Inferior parietal cortex (tissue), 1 donor: ENCODE data around the gene CALCA.
A peak's percentile ranks its signal among the peaks of the same experiment; 100 is the strongest.
"Not testable (repeated sequence)": the region's sequence is repeated elsewhere in the genome, so short reads cannot be mapped to it uniquely, and the experiment has no call there.

ENCODE experiments used
- DNase-seq: peaks from one replicate; pipeline ENCODE4 v3.0.0-alpha.2; 2016; ENCODE audit errors: extremely low spot score

CALCA gene

GRCh38 chr11:14971865-14972580 is at the start of gene CALCA:
Gene CALCA, minus strand, starts transcription at chr11:14972351. Its CDS starts 1,159 bp downstream, at chr11:14971192.
- no peak for DNase-seq

DNA sequence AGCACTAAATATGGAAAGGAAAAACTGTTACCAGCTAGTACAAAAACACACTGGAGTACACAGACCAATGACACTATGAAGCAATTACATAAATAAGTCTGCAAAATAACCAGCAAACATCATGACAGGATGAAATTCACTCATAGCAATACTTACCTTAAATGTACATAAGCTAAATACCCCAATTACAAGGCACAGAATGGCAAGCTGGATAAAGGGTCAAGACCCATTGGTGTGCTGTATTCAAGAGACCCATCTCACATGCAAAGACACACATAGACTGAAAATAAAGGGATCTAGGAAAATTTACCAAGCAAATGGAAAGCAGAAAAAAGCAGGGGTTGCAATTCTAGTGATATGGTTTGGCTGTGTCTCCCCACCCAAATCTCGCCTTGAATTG is 44.0 kb upstream of the CALCA start:
- DNase-seq: no peak

DNA sequence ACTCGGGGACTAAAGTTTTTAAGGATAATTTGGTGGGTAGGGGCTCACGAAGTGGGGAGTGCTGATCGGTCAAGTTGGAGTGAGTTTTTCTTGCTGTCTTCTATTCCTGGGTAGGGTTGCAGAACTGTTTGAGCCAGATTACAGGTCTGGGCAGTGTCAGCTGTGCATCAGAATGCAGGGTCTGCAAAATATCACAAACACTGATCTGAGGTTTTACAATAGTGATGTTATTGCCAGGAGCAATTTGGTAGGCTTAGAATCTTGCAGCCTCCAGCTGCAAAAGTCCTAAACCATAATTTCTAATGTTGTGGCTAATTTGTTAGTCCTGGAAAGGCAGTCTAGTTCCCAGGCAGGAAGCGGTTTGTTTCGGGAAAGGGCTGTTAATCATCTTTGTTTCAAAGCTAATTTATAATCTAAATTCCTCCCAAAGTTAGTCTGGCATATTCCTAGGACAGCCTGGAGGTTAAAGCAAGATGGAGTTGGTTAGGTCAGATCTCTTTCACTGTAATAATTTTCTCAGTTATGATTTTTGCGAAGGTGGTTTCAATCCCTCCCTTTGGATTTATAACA is 39.7 kb upstream of the CALCA start:
- DNase-seq: no peak

DNA sequence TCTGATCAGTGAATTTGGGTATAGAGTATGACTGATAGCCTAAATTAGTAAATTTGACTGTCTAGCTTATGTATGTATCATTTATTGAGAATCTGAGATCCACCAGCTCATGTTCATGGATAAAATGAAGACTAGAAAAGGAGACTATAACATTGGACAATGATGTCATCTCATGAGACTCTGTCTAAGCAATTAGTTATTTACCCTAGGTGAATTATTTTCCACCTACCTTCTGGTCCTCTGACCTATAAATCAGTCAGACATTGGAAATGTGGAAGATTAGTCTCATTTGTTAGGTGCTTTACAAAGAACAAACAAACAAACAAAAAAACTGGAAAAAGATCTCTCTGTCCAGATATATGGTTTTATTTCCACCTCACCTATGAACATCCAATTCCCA is 38.7 kb upstream of the CALCA start:
- DNase-seq: no peak

DNA sequence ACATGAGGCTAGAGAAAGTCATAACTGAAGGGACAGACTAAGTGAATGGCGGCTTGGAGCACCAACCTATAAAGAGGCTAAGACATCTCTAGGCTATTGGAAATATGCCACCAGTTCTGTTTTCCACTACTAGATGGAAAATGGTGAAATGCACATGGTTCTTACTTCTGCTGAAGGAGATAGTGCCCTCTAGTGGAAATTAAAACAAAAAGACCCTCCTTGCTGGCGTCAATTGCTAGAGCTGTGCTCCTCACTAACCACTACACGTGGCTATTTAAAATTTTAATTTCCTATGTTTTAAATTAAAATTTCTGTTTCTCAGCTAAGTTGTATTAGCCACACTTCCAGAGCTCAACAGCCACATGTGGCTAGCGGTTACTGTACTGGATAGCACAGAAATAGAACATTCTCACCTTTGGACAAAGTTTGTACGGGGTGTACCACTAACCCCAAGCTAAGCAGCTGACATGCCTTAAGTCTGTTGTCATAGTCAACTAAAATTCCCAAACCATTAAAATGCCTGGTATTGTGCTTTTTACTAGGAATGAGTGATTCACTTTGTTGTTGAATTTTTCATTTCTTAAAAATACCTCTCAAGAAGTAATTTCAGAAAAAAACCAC is 34.1 kb upstream of the CALCA start:
- no peak for DNase-seq

DNA sequence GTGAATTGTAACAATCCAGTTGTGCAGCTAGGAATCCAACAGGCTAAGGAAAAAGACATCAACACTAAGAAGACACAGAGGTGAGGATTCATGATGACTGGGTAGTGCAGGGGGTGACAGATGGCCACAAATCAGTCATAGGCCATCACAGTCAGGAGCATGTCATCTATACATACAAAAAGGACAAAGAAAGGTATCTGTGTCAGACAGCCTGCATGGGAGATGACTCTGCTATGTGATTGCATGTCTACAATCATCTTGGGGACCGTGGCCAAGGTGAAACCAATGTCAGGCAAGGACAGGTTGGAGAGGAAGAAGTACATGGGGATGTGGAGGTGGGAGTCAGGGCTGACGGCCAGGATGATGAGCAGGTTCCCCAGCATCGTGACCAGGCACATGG is 16.0 kb upstream of the CALCA start:
- DNase-seq: not testable (repeated sequence)

GRCh38 chr11:14981507-14981906 is 9.4 kb upstream of the CALCA start:
- no peak for DNase-seq

DNA sequence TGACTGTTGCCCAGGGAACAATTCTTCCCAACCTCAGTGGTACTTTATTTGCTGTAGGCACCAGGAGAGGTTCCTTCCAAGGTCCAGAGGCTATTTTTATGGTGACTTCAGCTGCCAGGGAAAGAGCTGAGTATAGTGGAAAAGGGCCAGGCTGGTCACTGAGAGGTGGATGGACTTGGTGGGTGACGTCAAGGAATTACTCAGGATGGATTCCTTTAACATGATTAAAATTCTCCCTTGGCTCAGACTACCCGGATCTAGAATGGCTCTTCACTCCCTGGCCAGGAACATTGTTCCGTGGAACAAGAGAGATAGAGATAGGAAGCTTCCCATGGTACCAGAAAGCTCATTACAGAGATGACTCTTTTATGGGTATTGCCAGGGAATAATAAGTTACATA is 8.7 kb upstream of the CALCA start:
- DNase-seq: no peak

DNA sequence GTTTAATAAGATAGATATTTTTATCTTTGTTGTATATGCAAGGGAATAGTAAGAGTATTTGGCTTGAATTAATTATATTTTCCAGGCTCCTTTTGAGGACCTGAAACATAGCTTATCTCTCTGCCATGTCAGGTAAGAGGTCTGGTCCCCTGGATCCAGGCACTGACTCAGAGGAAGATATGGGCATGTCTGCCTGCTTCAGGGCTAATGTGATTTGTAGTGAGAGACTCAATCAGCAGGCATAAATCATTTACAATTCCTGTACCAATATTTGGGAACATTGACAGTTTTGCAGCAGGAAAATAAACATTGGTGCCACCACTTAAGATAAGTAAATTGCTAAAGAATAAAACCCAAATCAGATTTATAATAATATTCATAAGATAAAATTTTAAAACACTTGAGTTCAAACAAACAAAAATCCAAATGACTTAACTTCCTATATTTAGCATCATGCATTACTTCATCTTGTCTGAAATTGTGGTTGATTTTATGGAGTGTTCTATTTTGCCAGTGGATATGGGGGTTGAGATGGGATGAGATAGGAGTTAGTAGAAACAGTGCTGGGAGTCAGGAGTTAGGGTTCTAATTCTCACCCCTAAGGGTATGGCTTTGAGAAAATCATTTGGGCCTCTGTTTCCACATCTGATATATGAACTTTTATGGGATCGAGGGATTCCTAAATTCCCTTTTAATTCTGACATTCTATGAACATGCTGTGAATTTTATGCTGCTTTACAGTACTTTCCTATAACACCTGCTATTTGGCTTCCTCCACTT is 5.1 kb upstream of the CALCA start:
- no peak for DNase-seq

DNA sequence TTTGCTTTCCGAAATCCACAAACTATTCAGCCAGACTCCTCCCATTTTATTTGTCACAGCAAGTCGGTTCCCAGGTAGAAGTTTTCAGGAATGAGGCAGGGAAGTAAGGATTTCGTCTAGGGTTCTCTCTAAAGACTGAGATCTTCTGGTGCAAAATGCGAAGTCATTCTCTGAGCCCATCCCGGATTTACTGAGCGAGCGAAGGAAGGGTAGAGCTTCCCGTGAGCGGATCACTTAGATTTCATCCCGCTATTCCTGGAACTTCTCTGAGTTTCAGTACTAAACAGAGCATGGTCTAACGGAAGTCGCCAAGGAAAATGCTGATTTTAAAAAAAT is 3.1 kb upstream of the CALCA start:
- DNase-seq: no peak

DNA sequence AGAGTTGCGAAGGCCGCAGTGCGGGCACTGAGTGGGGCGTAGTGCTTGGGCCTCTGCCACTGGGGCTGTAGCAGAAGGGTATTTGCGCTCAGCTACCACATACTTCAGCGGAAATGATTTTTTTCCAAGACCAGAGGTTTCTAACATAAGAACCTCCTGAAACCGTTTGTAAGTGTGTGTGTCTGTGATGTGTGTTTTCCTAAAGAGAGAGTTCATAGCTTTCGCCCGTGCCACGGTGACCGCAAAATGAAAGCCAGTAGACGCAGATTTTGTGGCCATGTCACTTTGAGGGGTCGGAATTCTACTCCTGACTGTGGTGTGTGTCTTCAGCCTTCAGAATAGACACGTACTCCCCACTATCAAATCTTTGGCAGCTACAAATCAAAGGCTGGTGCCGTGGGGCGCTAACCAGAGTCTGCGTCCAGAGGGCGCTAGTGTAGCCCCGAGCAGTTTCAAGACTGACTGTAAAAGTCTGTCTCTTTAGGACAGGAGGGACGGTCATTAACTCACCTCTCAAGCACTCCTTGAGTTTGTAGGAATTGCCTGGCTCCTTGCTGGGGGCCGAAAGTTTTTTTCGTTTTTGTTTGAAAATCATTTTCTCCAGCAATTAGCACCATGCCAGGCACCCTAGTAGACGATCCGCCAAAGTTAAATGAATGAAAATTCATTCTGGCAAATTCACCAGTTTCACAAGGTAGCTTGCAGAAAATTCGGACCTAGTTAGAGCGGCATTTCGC is 2.5 kb upstream of the CALCA start:
- peak; percentile 11 for DNase-seq

GRCh38 chr11:14973621-14974514 is 1.7 kb upstream of the CALCA start:
- peak; percentile 4 for DNase-seq

DNA sequence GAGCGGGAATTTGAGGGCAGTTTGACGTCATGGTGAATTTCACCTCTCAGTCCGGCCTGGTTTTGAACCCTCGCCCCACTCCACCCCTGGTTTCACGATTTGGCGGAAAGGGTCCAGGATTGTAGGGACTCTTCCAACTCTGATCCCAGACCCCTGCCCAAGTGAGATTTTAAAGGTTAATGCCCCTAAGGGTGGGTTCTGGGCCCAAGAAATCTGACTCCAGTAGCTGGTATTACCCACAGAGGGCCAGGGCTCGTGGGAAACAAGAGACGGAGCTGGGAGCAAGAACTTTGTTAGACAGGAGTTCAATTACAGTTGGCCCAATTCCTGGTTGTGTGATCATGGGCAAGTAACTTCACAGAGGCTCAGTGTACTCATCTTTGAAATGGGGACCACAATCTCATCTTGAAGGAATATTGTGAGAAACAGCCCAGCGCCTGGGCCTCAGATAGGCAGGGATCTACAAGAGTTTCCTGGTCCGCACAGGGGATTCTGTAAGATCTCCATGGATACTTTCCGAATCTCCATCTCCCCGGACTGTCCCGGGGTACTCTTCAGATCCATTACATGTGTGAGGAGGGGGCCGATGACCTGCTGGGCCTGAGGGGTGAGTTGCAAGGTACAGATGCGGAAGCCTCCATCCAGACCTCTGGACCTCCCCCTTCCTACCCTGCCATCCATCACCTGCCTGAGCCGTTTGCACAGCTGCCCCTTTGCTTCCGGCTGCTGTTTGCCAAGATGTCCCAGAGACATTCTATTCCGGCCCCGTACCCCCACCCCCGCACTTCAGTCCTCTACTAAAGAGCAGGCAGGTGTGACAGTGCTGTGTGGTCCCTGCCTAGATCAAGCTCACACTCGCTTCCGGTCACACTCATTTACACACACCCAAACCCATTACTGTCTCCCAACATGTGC is 687 bp upstream of the CALCA start:
- no peak for DNase-seq

- no peak for DNase-seq
Measured at GRCh38 chr11:14969901-14970323, 2.2 kb downstream of the CALCA start.

DNA sequence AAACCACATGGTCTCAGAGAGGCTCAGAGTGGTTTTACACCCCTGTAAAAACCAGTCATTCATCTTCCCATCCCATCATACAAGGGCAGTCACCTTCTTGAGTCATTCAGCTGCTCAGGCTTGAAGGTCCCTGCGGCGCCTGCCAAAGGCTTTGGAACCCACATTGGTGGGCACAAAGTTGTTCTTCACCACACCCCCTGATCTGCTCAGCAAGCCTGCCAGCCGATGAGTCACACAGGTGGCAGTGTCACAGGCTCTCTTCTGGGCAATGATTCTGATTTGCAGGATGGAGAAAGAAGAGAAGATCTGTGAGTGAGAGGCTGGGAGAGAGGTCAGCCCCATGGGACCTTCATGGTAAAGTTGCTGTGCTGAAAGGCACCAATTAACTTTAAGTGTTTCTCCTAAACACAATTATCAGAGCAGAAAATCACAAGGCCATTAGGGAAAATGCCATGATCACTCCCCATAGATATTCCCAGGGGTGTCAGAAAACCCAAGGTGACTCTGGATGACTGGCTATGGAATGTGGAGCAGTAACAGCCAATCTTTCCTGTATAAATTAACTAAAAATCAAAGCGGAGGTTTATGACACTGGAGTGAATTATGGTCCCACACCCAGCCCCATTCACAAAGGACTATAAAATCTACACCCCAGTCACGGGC is 4.4 kb downstream of the CALCA start:
- DNase-seq: no peak

GRCh38 chr11:14956111-14956510 is 16.0 kb downstream of the CALCA start:
- no peak for DNase-seq

DNA sequence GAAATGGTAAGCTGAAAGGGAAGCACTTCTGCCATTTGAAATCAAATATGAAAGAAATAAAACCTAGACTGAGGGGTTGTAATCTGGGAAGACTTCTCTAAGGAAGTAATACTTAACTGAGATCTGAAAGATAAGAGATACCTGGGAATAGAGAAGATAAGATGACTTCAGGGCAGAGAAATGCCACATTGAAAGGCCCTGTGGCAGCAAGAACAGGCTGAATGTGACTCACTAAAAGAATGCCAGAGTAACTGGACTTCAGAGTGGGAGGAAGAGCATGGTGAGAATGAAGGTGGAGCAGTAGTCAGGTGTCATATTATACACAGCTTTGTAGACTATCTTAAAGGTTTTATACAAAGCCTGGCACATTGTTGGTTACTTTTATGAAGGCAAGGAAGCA is 17.6 kb downstream of the CALCA start:
- DNase-seq: no peak

DNA sequence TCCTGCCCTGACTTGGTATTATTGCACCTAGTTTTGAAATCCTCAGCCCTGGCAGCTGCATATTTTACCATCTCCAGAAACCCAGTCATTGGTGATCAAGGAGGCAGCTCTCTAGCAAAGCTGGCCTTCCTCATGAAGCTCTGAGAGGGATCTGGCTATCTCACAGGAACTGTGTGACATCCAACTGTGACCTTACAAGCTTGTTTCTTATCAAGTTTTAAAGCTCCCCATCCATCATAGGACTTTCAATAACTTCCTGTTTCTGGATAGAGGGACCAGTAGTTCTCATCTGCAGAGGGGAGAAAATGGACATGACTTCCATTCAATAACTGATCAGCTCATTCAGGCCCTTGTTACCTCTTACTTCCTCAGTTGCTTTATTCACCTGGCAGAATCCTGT is 18.2 kb downstream of the CALCA start:
- DNase-seq: no peak

DNA sequence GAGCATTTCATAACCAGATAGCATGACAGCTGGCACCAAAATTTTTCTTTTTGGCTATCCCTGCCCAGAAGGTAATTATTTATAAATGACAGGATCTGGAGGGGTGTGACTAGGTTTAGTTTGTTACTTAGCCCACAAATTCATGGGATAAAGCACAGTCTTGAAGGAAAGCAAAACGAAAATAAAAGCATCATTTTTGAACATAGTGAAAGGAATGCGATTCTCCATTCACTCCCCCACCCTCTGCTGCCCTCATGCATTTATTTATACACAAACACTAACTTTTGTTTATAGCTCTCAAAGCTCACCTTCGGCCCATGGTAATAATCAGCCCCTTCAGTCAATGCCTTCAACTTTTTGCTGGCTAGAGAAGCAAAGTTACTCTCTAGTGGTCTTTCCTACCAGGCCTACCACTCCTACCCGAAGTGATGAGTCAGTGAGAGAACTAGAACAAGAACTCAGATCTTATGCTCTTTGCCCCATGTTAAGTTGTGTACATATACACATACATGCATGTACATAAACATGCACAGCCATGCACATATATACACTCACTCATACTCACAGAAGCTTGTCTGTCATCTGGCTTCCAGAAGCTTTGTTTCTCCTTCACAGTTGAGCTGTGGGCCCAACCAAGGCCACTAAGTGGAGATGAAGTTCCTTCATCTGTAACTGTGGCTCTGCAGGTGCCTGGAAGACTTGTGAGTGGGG is 22.6 kb downstream of the CALCA start:
- no peak for DNase-seq
